HG03432 (cell line): ENCODE results near the gene FZD10.

Experiments used
- ATAC-seq: cut with Tn5 transposase; IDR thresholded peaks from one replicate; pipeline ENCODE4 v1.9.1; 2021; ENCODE audit warnings: mild to moderate bottlenecking, moderate library complexity; ENCODE audit not compliant: unreplicated experiment

FZD10 gene

GRCh38 chr12:130177635-130178242 is 15.5 kb downstream of the FZD10 start:
- ATAC-seq: no peak

GRCh38 chr12:130178282-130178681 is 16.0 kb downstream of the FZD10 start:
- ATAC-seq: no peak

GRCh38 chr12:130179191-130179590 is 16.9 kb downstream of the FZD10 start:
- no peak for ATAC-seq

GRCh38 chr12:130179621-130180020 is 17.4 kb downstream of the FZD10 start:
- ATAC-seq: no peak

- no peak for ATAC-seq
Measured at GRCh38 chr12:130181211-130181610, 18.9 kb downstream of the FZD10 start.

- no peak for ATAC-seq
Measured at GRCh38 chr12:130183585-130184370, 21.5 kb downstream of the FZD10 start.

- no peak for ATAC-seq
Measured at GRCh38 chr12:130184404-130185090, 22.3 kb downstream of the FZD10 start.

- ATAC-seq: no peak
Measured at GRCh38 chr12:130185455-130186391, 23.5 kb downstream of the FZD10 start.

- no peak for ATAC-seq
Measured at GRCh38 chr12:130186651-130187268, 24.5 kb downstream of the FZD10 start.

- no peak for ATAC-seq
Measured at GRCh38 chr12:130192642-130193345, 30.5 kb downstream of the FZD10 start.

GRCh38 chr12:130194154-130194553 is 31.9 kb downstream of the FZD10 start:
- ATAC-seq: no peak

GRCh38 chr12:130195369-130195768 is 33.1 kb downstream of the FZD10 start:
- no peak for ATAC-seq

GRCh38 chr12:130195776-130196175 is 33.5 kb downstream of the FZD10 start:
- ATAC-seq: no peak

- no peak for ATAC-seq
Measured at GRCh38 chr12:130196827-130197226, 34.6 kb downstream of the FZD10 start.

- ATAC-seq: no peak
Measured at GRCh38 chr12:130198026-130198662, 35.9 kb downstream of the FZD10 start.

GRCh38 chr12:130198663-130199060 is 36.4 kb downstream of the FZD10 start:
- no peak for ATAC-seq

GRCh38 chr12:130199581-130200390 is 37.5 kb downstream of the FZD10 start:
- no peak for ATAC-seq

- no peak for ATAC-seq
Measured at GRCh38 chr12:130200445-130200844, 38.2 kb downstream of the FZD10 start.
